ENCODE measurements around the gene FGFRL1.

- TF ChIP-seq POLR2AphosphoS5 (IDR thresholded peaks at IDR 0.05; ENCODE audit: borderline replicate concordance, low read depth, low read length): no peak
- no peak for TF ChIP-seq EZH2 (IDR thresholded peaks at IDR 0.05)
These were observed 4.3 kb downstream of the FGFRL1 start for GRCh38 chr4:1015746-1016145.

All from SK-N-MC (cell line).